Heart left ventricle (tissue), 16 donors: Measurements from ENCODE around the gene ATP23. TPM values are rescaled to one million over a fixed set of nuclear protein-coding genes. Genes with fewer than 3 reads are reported as not detected.
A peak's percentile ranks its signal among the peaks of the same experiment; 100 is the strongest.

Experiments
- ATAC-seq, 4 donors: fragments of 200-7000 bp; cut with Tn5 transposase; one replicate each; pipeline ENCODE4 v1.9.1; 2020 to 2022; ENCODE audit warnings: moderate library complexity in 4 of 4, mild to moderate bottlenecking in 3 of 4, moderate number of reproducible peaks in 1 of 4
- DNase-seq, 5 donors: peaks; one replicate each; pipeline ENCODE4 v3.0.0-alpha.2; 2020
- H3K27ac ChIP-seq, 12 donors: fragments of 200-600 bp; sonication (generic) in 4 of 12; one replicate each; pipeline versions ENCODE4 v1.5.0 to v1.8.0; 2016 to 2022; ENCODE audit warnings: mild to moderate bottlenecking in 2 of 12
- H3K27me3 ChIP-seq, 9 donors: fragments of 200-600 bp; sonication (generic) in 2 of 9; one replicate each; pipeline versions ENCODE4 v1.5.1 to v1.8.0; 2016 to 2022; ENCODE audit warnings: mild to moderate bottlenecking in 3 of 9
- H3K36me3 ChIP-seq, 9 donors: fragments of 200-600 bp; sonication (generic) in 2 of 9; one replicate each; pipeline versions ENCODE4 v1.5.0 to v1.8.0; 2018 to 2022; ENCODE audit warnings: mild to moderate bottlenecking in 2 of 9
- H3K4me1 ChIP-seq, 12 donors: fragments of 200-600 bp; sonication (generic) in 4 of 12; one replicate each; pipeline versions ENCODE4 v1.5.0 to v1.8.0; 2016 to 2022; ENCODE audit warnings: mild to moderate bottlenecking in 3 of 12
- H3K4me3 ChIP-seq, 12 donors: fragments of 200-600 bp; sonication (generic) in 4 of 12; one replicate each; pipeline versions ENCODE4 v1.5.0 to v1.8.0; 2017 to 2022; ENCODE audit warnings: mild to moderate bottlenecking in 9 of 12, moderate library complexity in 4 of 12
- H3K9me3 ChIP-seq, 12 donors: fragments of 200-600 bp; sonication (generic) in 4 of 12; one replicate each; pipeline versions ENCODE4 v1.5.0 to v1.8.0; 2016 to 2022; ENCODE audit warnings: mild to moderate bottlenecking in 1 of 12
- POLR2A ChIP-seq, 2 donors: fragments of 450-650 bp; IDR thresholded peaks; one replicate each; pipeline ENCODE4 v1.6.1; 2017; ENCODE audit warnings: antibody characterized with exemption in 2 of 2, mild to moderate bottlenecking in 2 of 2, moderate library complexity in 2 of 2
- WGBS, 4 donors: extraction: QIAGEN DNeasy Blood & Tissue Kit in 2 of 4; methylation state at CpG; one replicate each; pipeline versions ENCODE4 v1.1.5 to v1.1.7; 2013 to 2018; 5-methylcytosine and 5-hydroxymethylcytosine counted together
- intact Hi-C, 10 donors: fragments of 100-400 bp; cut with DNase I; formaldehyde crosslinking; loops; one replicate each; pipeline versions ENCODE4 v1.11.1 to v1.14.2; 2022
- polyA plus RNA-seq, 2 donors: library from polyadenylated mRNA; stranded (reverse); fragments of 200-250 nt; gene quantifications; one replicate each; pipeline ENCODE4 v1.2.3, GENCODE V29; 2013
- total RNA-seq, 9 donors: library from RNA; depleted of rRNA in 2 of 9; stranded (reverse); fragments of >200 nt in 2 of 9; fragmentation: NEBNext Ultra II Directional in 3 of 9; extraction: Animal tissue kit (Norgen Biotek cat#: 25700) in 3 of 9; gene quantifications; one replicate each; pipeline versions ENCODE4 v1.1.0 to v1.2.4, GENCODE V29; 2016 to 2023
- TF ChIP-seq, protein P1 (sequence below), 12 donors: fragments of 200-600 bp; sonication (generic) in 4 of 12; IDR thresholded peaks; one replicate each; pipeline versions ENCODE4 v1.5.0 to v1.8.0; 2018 to 2022; ENCODE audit warnings: antibody characterized with exemption in 12 of 12, mild to moderate bottlenecking in 5 of 12
- donor health status: ischemic (EF 13 %, LVEDD 7.1; RV severe dilation, severe dysfunction).
- donor health status: healthy with polysubstance abuse.
- donor health status: DM: no; HTN: yes; CAD: no.
- donor health status: DM: no; HTN: no; CAD: no.
- donor health status: ischemic (EF 25% LVEDD 6.9; RV normal size, moderate dysfunction).
- donor health status: ischemic (EF 25% LVEDD 5.7; RV mildly dilated, moderate dysfunction).
- donor health status: healthy.
- donor health status: DM: yes; HTN: yes; CAD: no.
- donor health status: ischemic (EF 35%, LVEDD 5.7; RV mildly dilated, moderate dysfunction).
- donor health status: nonischemic (EF 11% LVEDD 7.7; RV severe dilation, severe dysfunction).
- donor health status: DM: yes; HTN: yes; CAD: no.
- donor health status: PGD.
- donor health status: ischemic (EF 29% LVEDD 5.4; RV normal size, mild dysfunction).
- donor health status: nonischemic (EF 23%, LVEDD 6.1; RV moderate dilation, normal function).

Gene ATP23
- total and polyA plus RNA-seq, 11 donors: 1.8 to 10.4 (median 6.1) TPM

- Histone ChIP-seq H3K27me3 (no peaks in the 10 kb centered on the region), H3K4me1 (no peaks in the 10 kb centered on the region), H3K27ac (no peak overlapping the region), H3K4me3 (no peak overlapping the region), H3K9me3 (peaks cover 0 to 28% (median 15%) of the 10 kb centered on the region in 12 donors), H3K36me3 (no peaks in the 10 kb centered on the region)
- ATAC-seq: no peak
- intact Hi-C loops: loop anchor here in 2 of 10 donors (5.0 to 10.0 kb wide), 2 partner anchors 313 to 355 kb away; no protein-coding TSS in a partner anchor
- TF ChIP-seq POLR2A (IDR thresholded peaks at IDR 0.05): no peak
- TF ChIP-seq, protein P1, sequence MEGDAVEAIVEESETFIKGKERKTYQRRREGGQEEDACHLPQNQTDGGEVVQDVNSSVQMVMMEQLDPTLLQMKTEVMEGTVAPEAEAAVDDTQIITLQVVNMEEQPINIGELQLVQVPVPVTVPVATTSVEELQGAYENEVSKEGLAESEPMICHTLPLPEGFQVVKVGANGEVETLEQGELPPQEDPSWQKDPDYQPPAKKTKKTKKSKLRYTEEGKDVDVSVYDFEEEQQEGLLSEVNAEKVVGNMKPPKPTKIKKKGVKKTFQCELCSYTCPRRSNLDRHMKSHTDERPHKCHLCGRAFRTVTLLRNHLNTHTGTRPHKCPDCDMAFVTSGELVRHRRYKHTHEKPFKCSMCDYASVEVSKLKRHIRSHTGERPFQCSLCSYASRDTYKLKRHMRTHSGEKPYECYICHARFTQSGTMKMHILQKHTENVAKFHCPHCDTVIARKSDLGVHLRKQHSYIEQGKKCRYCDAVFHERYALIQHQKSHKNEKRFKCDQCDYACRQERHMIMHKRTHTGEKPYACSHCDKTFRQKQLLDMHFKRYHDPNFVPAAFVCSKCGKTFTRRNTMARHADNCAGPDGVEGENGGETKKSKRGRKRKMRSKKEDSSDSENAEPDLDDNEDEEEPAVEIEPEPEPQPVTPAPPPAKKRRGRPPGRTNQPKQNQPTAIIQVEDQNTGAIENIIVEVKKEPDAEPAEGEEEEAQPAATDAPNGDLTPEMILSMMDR (IDR thresholded peaks at IDR 0.05): no peak
- DNase-seq: no peak
- 74 to 86% (median 78%) methylated on average over 2 of the region's 2 CpGs for WGBS, 4 donors
These were observed 50.6 kb downstream of the ATP23 start for GRCh38 chr12:57992001-57992400.

DNA sequence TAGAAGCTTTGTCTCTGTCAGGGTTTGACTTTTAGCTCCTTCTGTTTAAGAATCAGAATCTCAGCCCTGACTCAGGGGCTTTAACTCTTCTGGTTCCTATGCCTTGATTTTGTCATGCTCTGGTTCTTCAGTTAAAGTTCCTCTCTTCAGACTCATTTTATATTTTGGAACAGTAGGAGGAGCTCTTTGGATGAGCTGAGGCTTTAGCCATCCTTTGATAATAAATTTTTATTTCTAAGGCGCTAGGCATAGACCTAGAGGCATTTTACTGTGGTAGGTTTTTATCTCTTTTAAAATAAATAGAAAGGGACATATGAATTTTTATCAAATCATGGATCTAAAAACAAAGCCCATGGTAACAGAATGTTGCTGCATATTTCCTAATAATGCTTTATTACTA, 51.7 kb downstream of the ATP23 start:
- DNase-seq: no peak
- Histone ChIP-seq H3K4me3 (no peak overlapping the region), H3K9me3 (peaks cover 0 to 39% (median 19%) of the 10 kb centered on the region in 12 donors), H3K27ac (no peak overlapping the region), H3K36me3 (no peaks in the 10 kb centered on the region), H3K27me3 (no peaks in the 10 kb centered on the region), H3K4me1 (no peaks in the 10 kb centered on the region)
- intact Hi-C loops: loop anchor here in 2 of 10 donors (5.0 to 10.0 kb wide), 2 partner anchors 312 to 354 kb away; no protein-coding TSS in a partner anchor
- 47 to 95% (median 87%) methylated on average over 1 of the region's 1 CpG for WGBS, 4 donors
- TF ChIP-seq, protein P1 (IDR thresholded peaks at IDR 0.05): peak in 5 of 12 donors; percentile 8 to 37 (median 28)
- no peak for TF ChIP-seq POLR2A (IDR thresholded peaks at IDR 0.05)
- ATAC-seq: no peak

DNA sequence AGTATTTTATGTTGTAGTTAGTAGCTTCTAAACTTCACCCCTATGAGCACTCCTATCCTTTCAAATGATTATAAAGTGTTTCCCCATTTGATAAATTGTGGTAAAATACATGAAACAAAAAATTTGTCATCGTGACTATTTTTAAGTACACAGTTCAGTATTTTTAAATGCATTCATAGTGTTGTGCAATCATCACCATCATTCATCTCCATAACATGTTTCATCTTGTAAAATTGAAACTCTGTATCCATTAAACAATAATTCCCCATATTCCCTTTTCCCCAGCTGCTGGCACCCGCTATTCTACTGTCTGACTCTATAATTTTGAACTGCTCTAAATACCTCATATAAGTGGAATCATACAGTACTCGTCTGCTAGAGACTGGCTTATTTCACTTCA, 52.5 kb downstream of the ATP23 start:
- no peak for TF ChIP-seq POLR2A (IDR thresholded peaks at IDR 0.05)
- TF ChIP-seq, protein P1 (IDR thresholded peaks at IDR 0.05): no peak
- no peaks in the 10 kb centered on the region for H3K27me3 ChIP-seq

DNA sequence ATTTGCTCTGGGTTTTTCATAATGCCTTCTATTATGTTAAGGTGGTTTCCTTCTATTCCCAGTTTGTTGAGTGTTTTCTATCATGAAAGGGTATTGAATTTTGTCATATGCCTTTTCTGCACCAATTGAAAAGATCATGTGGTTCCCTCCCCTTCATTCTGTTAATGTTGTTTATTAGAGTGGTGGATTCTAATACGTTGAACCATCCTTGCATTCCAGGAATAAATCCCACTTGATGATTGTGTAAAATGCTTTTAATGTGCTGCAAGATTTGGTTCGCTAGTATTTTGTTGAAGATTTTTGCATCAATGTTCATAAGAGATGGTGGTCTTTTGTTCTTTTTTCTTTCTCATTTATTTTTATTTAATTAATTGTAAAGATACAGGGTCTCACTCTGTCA, 55.2 kb downstream of the ATP23 start:
- WGBS, 4 donors: 81 to 88% (median 85%) methylated on average over 2 of the region's 2 CpGs
- intact Hi-C loops: loop anchor here in 1 of 10 donors (10.0 kb wide), 1 partner anchor 308 kb away; no protein-coding TSS in a partner anchor
- Histone ChIP-seq H3K4me1 (no peaks in the 10 kb centered on the region), H3K9me3 (peaks cover 0 to 70% (median 36%) of the 10 kb centered on the region in 12 donors), H3K36me3 (no peaks in the 10 kb centered on the region), H3K27me3 (no peaks in the 10 kb centered on the region), H3K27ac (no peak overlapping the region), H3K4me3 (no peak overlapping the region)
- no peak for DNase-seq
- no peak for ATAC-seq
- no peak for TF ChIP-seq POLR2A (IDR thresholded peaks at IDR 0.05)
- TF ChIP-seq, protein P1 (IDR thresholded peaks at IDR 0.05): no peak

More for the DNA sequence above, 52.5 kb downstream of the ATP23 start:
- Histone ChIP-seq H3K27ac (no peak overlapping the region), H3K9me3 (peaks cover 0 to 44% (median 20%) of the 10 kb centered on the region in 12 donors), H3K4me3 (no peak overlapping the region), H3K36me3 (no peaks in the 10 kb centered on the region), H3K4me1 (no peaks in the 10 kb centered on the region)
- 83 to 88% (median 85%) methylated on average over 3 of the region's 3 CpGs for WGBS, 4 donors
- intact Hi-C loops: loop anchor here in 2 of 10 donors (5.0 to 10.0 kb wide), 2 partner anchors 311 to 353 kb away; no protein-coding TSS in a partner anchor
- DNase-seq (no peak), ATAC-seq (no peak)
